OCI-LY7 (cell line): ENCODE data around the gene GALNT4. TPM values are rescaled to one million over a fixed set of nuclear protein-coding genes. Genes with fewer than 3 reads are reported as not detected.

ENCODE experiments used
- BruUV-seq: library from RNA; stranded (reverse); fragments of 400-500 nt; replicated peaks from 2 replicates; lab custom pipeline; 2021; lab: Mats Ljungman, UMichigan
- CTCF ChIA-PET: fragments of 300-600 bp; sonication (Branson Sonifier 250); formaldehyde crosslinking; loops from one replicate; lab custom pipeline; 2022; ENCODE audit warnings: antibody characterized with exemption; ENCODE audit not compliant: unreplicated experiment; lab: Charles Lee
- POLR2A ChIA-PET: fragments of 300-600 bp; sonication (Branson Sonifier 250); formaldehyde crosslinking; loops from one replicate; lab custom pipeline; 2022; ENCODE audit warnings: antibody characterized with exemption; lab: Charles Lee
- DNase-seq: peaks from one replicate; pipeline ENCODE4 v3.0.0-alpha.2; 2015; ENCODE audit warnings: low spot score
- H2AFZ ChIP-seq: fragments of 200-600 bp; sonication (generic), shearing (Covaris generic); 2 replicates; pipeline ENCODE4 v1.6.1; 2014; ENCODE audit warnings: mild to moderate bottlenecking, antibody characterized with exemption, low read length, moderate library complexity
- H3K27ac ChIP-seq: fragments of 200-600 bp; sonication (generic); 2 replicates; pipeline ENCODE4 v1.5.1; 2014; ENCODE audit warnings: mixed run types, low read depth, mild to moderate bottlenecking, moderate library complexity, low read length, inconsistent platforms; ENCODE audit not compliant: poor library complexity, severe bottlenecking
- H3K36me3 ChIP-seq: fragments of 200-600 bp; sonication (generic); 2 replicates; pipeline ENCODE4 v1.6.1; 2014; ENCODE audit warnings: mild to moderate bottlenecking, antibody characterized with exemption, low read length, moderate library complexity, mixed read lengths; ENCODE audit not compliant: insufficient read depth
- H3K4me1 ChIP-seq: fragments of 200-600 bp; sonication (generic); 2 replicates; pipeline ENCODE4 v1.5.1; 2014; ENCODE audit warnings: mild to moderate bottlenecking, low read length; ENCODE audit not compliant: insufficient read depth, poor library complexity, severe bottlenecking
- H3K4me2 ChIP-seq: fragments of 200-600 bp; sonication (generic); 2 replicates; pipeline ENCODE4 v1.6.1; 2014; ENCODE audit warnings: mild to moderate bottlenecking, low read length
- H3K4me3 ChIP-seq: fragments of 200-600 bp; sonication (generic); 2 replicates; pipeline ENCODE4 v1.5.1; 2014; ENCODE audit warnings: mild to moderate bottlenecking, low read depth, low read length; ENCODE audit not compliant: poor library complexity, severe bottlenecking
- H3K79me2 ChIP-seq: fragments of 200-600 bp; sonication (generic); 2 replicates; pipeline ENCODE4 v1.6.1; 2016; ENCODE audit warnings: low read depth, mild to moderate bottlenecking, low read length, moderate library complexity, mixed read lengths; ENCODE audit not compliant: insufficient read depth
- H3K9me2 ChIP-seq: fragments of 200-600 bp; sonication (generic); 2 replicates; pipeline ENCODE4 v1.6.1; 2016; ENCODE audit warnings: mild to moderate bottlenecking, low read length, mixed read lengths; ENCODE audit not compliant: insufficient read depth
- H3K9me3 ChIP-seq: fragments of 200-600 bp; sonication (generic); 2 replicates; pipeline ENCODE4 v1.6.1; 2014; ENCODE audit warnings: mild to moderate bottlenecking, mixed run types, low read length, mixed read lengths
- H4K20me1 ChIP-seq: fragments of 200-600 bp; sonication (generic); 2 replicates; pipeline ENCODE4 v1.6.1; 2014; ENCODE audit warnings: mild to moderate bottlenecking, antibody characterized with exemption, low read length, moderate library complexity, mixed read lengths; ENCODE audit not compliant: insufficient read depth
- CTCF ChIP-seq: fragments of 200-600 bp; sonication (generic); conservative IDR thresholded peaks from 2 replicates; pipeline ENCODE4 v1.5.1; 2014; ENCODE audit warnings: mild to moderate bottlenecking, antibody characterized with exemption, low read length, moderate library complexity, mixed read lengths
- EZH2phosphoT487 ChIP-seq: fragments of 200-600 bp; sonication (generic); IDR thresholded peaks from 2 replicates; pipeline ENCODE4 v1.6.1; 2018; ENCODE audit warnings: low read depth, borderline replicate concordance, mild to moderate bottlenecking, mixed run types, antibody characterized with exemption, low read length, moderate library complexity, mixed read lengths
- intact Hi-C: fragments of 100-400 bp; cut with micrococcal nuclease; formaldehyde crosslinking; loops from one replicate; pipeline ENCODE4 v1.10.0; 2022; ENCODE audit not compliant: unreplicated experiment
- total RNA-seq, 2 experiments: library from RNA; depleted of rRNA in 1 of 2; stranded (reverse); fragments of >200 nt in 1 of 2; shearing (Covaris generic) in 1 of 2; gene quantifications; 2 replicates each; pipeline ENCODE4 v1.2.3, GENCODE V29; 2014 to 2022

The GALNT4 gene
- total RNA-seq, 2 experiments from 2014 or later = 2.1 to 3.7 TPM

GRCh38 chr12:89566615-89567014 lies 42.0 kb upstream of the GALNT4 start:
- no peak overlapping the region for H3K4me2 ChIP-seq
- ChIA-PET CTCF (no interaction called here), POLR2A (interaction anchor here (0.6 to 1.0 kb wide), 3 partner anchors 9 to 1462 kb away, joined by 3 to 4 read pairs (median 3); no protein-coding TSS in a partner anchor)
- no peaks in the 10 kb centered on the region for H3K4me1 ChIP-seq
- H3K27ac ChIP-seq = no peak overlapping the region
- H2AFZ ChIP-seq = no peak overlapping the region
- no peaks in the 10 kb centered on the region for H3K79me2 ChIP-seq
- no peaks in the 10 kb centered on the region for H3K9me2 ChIP-seq
- no peaks in the 10 kb centered on the region for H3K9me3 ChIP-seq
- BruUV-seq = no TSS peak
- H3K4me3 ChIP-seq = no peak overlapping the region
- H4K20me1 ChIP-seq = no peaks in the 10 kb centered on the region
- TF ChIP-seq CTCF = no peak
- no peak for TF ChIP-seq EZH2phosphoT487
- DNase-seq = no peak
- no peaks in the 10 kb centered on the region for H3K36me3 ChIP-seq
- intact Hi-C loops = no loop called here

GRCh38 chr12:89565002-89565401 lies 40.4 kb upstream of the GALNT4 start:
- Histone ChIP-seq H3K36me3 (no peaks in the 10 kb centered on the region), H2AFZ (no peak overlapping the region), H3K9me3 (no peaks in the 10 kb centered on the region), H3K27ac (no peak overlapping the region), H3K79me2 (no peaks in the 10 kb centered on the region), H3K4me1 (no peaks in the 10 kb centered on the region), H3K9me2 (no peaks in the 10 kb centered on the region), H3K4me2 (no peak overlapping the region), H3K4me3 (no peak overlapping the region), H4K20me1 (no peaks in the 10 kb centered on the region)
- TF ChIP-seq EZH2phosphoT487 (no peak), CTCF (no peak)
- DNase-seq = no peak
- CTCF ChIA-PET = no interaction called here
- POLR2A ChIA-PET = interaction anchor here (0.6 to 0.7 kb wide), 2 partner anchors 575 to 585 kb away, joined by 3 to 4 read pairs; no protein-coding TSS in a partner anchor
- BruUV-seq = no TSS peak
- intact Hi-C loops = no loop called here

GRCh38 chr12:89559753-89560152 lies 35.2 kb upstream of the GALNT4 start:
- BruUV-seq = no TSS peak
- Histone ChIP-seq H3K4me3 (no peak overlapping the region), H3K4me1 (no peaks in the 10 kb centered on the region), H2AFZ (no peak overlapping the region), H4K20me1 (no peaks in the 10 kb centered on the region), H3K4me2 (no peak overlapping the region), H3K9me2 (no peaks in the 10 kb centered on the region), H3K27ac (no peak overlapping the region), H3K79me2 (no peaks in the 10 kb centered on the region), H3K9me3 (no peaks in the 10 kb centered on the region), H3K36me3 (no peaks in the 10 kb centered on the region)
- ChIA-PET POLR2A (interaction anchor here (1.1 kb wide), 1 partner anchor 9 kb away, joined by 3 read pairs; no protein-coding TSS in a partner anchor), CTCF (no interaction called here)
- no peak for DNase-seq
- intact Hi-C loops = no loop called here
- no peak for TF ChIP-seq EZH2phosphoT487
- TF ChIP-seq CTCF = no peak
